RWPE1 (cell line): ENCODE measurements around the gene GRB7.
A peak's percentile ranks its signal among the peaks of the same experiment; 100 is the strongest.

Experiments
- CTCF ChIA-PET: fragments of 350-600 bp; sonication (Branson Sonifier 250); formaldehyde crosslinking; extraction: SDS; loops from one replicate; lab custom pipeline; 2021; lab: Yijun Ruan, JAX
- POLR2A ChIA-PET: fragments of 400-600 bp; formaldehyde crosslinking; extraction: SDS; loops from one replicate; lab custom pipeline; 2020; ENCODE audit warnings: antibody characterized with exemption; ENCODE audit not compliant: low non-redundant PET; lab: Yijun Ruan, JAX
- DNase-seq: peaks from one replicate; pipeline ENCODE4 v3.0.0; 2012; ENCODE audit warnings: low spot score
- H3K27ac ChIP-seq: fragments of 450-650 bp; 2 replicates; pipeline ENCODE4 v1.5.1; 2017
- TF ChIP-seq, protein P1 (sequence below): fragments of 450-650 bp; conservative IDR thresholded peaks from 2 replicates; pipeline ENCODE4 v1.5.1; 2017; ENCODE audit warnings: low read depth, mild to moderate bottlenecking

Gene GRB7

DNA sequence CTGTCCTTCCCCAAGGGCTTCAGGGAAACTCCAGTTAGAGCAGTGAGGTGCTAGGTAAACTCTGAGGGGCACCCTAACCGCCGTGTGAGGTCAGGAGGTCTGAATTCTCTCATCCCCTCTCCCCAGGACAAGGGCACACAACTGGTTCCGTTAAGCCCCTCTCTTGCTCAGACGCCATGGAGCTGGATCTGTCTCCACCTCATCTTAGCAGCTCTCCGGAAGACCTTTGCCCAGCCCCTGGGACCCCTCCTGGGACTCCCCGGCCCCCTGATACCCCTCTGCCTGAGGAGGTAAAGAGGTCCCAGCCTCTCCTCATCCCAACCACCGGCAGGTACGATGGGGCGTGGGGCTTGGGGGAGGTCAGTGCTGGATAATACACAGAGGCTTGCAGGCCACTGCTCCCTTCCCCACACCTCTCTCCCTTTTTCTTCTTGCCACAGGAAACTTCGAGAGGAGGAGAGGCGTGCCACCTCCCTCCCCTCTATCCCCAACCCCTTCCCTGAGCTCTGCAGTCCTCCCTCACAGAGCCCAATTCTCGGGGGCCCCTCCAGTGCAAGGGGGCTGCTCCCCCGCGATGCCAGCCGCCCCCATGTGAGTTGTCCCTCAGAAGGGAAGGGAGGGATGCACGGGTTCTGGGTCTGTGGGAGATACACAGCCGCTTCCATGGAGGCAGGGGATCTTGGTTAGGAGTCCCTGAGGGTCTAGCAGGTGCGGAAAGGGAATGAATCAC is 4.6 kb downstream of the GRB7 start:
- ChIA-PET CTCF (no interaction called here), POLR2A (no interaction called here)
- TF ChIP-seq, protein P1, sequence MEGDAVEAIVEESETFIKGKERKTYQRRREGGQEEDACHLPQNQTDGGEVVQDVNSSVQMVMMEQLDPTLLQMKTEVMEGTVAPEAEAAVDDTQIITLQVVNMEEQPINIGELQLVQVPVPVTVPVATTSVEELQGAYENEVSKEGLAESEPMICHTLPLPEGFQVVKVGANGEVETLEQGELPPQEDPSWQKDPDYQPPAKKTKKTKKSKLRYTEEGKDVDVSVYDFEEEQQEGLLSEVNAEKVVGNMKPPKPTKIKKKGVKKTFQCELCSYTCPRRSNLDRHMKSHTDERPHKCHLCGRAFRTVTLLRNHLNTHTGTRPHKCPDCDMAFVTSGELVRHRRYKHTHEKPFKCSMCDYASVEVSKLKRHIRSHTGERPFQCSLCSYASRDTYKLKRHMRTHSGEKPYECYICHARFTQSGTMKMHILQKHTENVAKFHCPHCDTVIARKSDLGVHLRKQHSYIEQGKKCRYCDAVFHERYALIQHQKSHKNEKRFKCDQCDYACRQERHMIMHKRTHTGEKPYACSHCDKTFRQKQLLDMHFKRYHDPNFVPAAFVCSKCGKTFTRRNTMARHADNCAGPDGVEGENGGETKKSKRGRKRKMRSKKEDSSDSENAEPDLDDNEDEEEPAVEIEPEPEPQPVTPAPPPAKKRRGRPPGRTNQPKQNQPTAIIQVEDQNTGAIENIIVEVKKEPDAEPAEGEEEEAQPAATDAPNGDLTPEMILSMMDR, result no peak
- no peak for DNase-seq
- peak overlapping the region; percentile 95 for H3K27ac ChIP-seq

DNA sequence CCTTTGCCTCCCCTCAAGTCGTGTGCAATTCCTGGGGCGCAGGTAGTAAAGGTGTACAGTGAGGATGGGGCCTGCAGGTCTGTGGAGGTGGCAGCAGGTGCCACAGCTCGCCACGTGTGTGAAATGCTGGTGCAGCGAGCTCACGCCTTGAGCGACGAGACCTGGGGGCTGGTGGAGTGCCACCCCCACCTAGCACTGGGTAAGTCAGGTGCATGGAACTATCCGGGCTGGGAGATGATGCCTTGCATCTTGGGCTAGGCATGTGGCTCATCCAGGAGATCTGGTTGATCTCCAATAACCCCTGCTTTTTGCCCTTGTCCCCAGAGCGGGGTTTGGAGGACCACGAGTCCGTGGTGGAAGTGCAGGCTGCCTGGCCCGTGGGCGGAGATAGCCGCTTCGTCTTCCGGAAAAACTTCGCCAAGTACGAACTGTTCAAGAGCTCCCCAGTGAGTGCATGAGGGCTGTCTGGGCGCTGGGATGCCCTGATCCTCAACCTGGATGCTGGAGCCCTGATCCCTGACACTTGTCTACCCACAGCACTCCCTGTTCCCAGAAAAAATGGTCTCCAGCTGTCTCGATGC is 5.2 kb downstream of the GRB7 start:
- TF ChIP-seq, protein P1, result no peak
- ChIA-PET CTCF (interaction anchor here (1.4 kb wide), 1 partner anchor 13 kb away, joined by 4 read pairs; no protein-coding TSS in a partner anchor), POLR2A (no interaction called here)
- no peak for DNase-seq
- peak overlapping the region; percentile 11; the same call in 1 of the 2 replicates for H3K27ac ChIP-seq

DNA sequence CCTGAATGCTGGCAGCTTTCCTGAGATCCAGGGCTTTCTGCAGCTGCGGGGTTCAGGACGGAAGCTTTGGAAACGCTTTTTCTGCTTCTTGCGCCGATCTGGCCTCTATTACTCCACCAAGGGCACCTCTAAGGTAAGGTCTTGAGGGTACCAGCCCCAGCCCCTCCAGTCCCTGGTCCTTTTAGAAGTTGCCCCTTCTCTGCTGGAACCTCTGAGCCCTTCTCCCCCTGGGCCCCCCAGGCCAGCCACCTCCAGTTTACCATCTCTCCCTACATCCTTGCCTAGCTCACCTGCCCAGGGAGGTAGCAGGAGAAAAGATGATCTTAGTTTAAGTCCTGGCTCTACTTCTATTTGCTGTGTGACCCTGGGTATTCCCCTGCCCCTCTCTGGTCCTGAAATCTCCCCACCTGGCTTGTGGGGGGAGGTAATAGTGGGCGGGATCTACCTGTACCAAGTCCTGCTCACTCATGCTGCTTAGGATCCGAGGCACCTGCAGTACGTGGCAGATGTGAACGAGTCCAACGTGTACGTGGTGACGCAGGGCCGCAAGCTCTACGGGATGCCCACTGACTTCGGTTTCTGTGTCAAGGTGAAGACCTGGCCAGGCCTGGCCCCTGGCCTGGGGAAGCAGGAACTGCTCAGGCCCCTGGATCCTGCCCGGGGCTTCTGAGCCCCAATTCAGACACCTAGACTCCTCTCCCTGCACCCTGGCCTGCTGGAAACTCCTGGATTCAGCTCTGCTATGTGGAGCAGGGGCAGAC is 6.5 kb downstream of the GRB7 start:
- CTCF ChIA-PET, result interaction anchor here (1.4 kb wide), 1 partner anchor 14 kb away, joined by 4 read pairs; no protein-coding TSS in a partner anchor
- no peak for DNase-seq
- POLR2A ChIA-PET, result interaction anchor here (0.6 kb wide), 1 partner anchor 49 kb away, joined by 7 read pairs; no protein-coding TSS in a partner anchor
- TF ChIP-seq, protein P1, result no peak
- 0 out of 2 replicates have a peak overlapping the region, but pooled peaks have one; percentile 35 for H3K27ac ChIP-seq

DNA sequence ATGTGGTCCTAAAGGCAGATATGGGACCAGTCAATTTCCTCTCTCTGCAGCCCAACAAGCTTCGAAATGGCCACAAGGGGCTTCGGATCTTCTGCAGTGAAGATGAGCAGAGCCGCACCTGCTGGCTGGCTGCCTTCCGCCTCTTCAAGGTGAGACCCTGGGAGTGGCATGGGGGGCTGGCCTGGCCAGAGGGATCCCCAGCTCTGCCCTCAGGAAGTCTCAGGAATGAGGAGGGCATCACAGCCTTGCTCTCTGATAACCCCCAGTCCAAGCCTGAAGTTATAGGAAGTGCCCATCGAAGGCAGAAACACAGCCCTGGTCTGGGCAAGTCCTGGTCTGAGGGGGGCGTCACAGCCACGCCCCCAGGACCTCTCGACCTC is 7.1 kb downstream of the GRB7 start:
- DNase-seq, result no peak
- ChIA-PET POLR2A (no interaction called here), CTCF (no interaction called here)
- TF ChIP-seq, protein P1, result no peak
- H3K27ac ChIP-seq, result 0 out of 2 replicates have a peak overlapping the region, but pooled peaks have one; percentile 35

DNA sequence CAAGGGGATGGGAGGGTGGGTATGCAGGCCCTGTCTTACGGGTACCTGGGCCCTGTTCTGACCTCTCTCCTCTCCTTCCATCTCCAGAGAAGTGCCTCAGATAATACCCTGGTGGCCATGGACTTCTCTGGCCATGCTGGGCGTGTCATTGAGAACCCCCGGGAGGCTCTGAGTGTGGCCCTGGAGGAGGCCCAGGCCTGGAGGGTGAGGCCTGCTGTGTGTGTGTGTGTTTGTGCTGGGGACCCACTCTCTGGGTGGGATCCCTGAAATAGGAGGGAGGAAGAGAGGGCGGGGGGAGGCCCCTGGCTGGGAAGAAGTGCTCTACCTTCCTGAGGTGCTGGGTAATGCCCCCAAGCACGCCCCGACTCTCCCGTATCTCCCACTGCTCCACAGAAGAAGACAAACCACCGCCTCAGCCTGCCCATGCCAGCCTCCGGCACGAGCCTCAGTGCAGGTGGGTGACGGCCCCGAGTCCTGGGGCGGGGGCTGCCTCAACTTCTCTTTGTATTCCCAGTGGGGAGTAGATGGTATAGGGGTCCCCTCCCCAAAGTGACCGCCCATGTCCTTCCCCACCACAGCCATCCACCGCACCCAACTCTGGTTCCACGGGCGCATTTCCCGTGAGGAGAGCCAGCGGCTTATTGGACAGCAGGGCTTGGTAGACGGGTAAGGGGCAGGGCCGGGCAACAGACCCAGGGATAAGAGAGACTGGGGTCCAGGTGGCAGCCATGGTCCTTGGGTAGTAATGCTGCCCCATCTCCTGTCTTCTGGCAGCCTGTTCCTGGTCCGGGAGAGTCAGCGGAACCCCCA is 7.8 kb downstream of the GRB7 start:
- DNase-seq, result no peak
- TF ChIP-seq, protein P1, result no peak
- POLR2A ChIA-PET, result no interaction called here
- CTCF ChIA-PET, result no interaction called here
- peak overlapping the region; percentile 35 for H3K27ac ChIP-seq

DNA sequence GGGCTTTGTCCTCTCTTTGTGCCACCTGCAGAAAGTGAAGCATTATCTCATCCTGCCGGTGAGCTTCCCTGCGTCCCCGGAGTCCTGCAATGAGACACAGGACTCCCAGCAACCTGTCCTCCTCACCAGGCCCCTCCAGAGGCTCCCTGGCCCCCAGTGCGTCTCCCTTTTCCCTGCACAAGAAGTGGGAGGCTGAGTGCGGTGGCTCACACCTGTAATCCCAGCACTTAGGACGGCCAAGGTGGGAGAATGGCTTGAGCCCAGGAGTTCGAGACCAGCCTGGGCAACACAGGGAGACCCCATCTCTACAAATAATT is 8.4 kb downstream of the GRB7 start:
- TF ChIP-seq, protein P1, result no peak
- CTCF ChIA-PET, result no interaction called here
- peak overlapping the region; percentile 35 for H3K27ac ChIP-seq
- POLR2A ChIA-PET, result no interaction called here
- DNase-seq, result no peak
